Neural progenitor cell (in vitro differentiated cells): ENCODE data around the gene SPTBN5.

Experiments used
- EZH2 ChIP-seq: fragments of 200-600 bp; sonication (generic); IDR thresholded peaks from 2 replicates; pipeline ENCODE4 v1.6.1; 2017; ENCODE audit warnings: antibody characterized with exemption, mild to moderate bottlenecking, moderate library complexity
- TF ChIP-seq, protein P1 (sequence below): fragments of 200-600 bp; sonication (generic); IDR thresholded peaks from 2 replicates; pipeline ENCODE4 v1.5.1; 2017; ENCODE audit warnings: antibody characterized with exemption, mild to moderate bottlenecking

- TF ChIP-seq, protein P1, sequence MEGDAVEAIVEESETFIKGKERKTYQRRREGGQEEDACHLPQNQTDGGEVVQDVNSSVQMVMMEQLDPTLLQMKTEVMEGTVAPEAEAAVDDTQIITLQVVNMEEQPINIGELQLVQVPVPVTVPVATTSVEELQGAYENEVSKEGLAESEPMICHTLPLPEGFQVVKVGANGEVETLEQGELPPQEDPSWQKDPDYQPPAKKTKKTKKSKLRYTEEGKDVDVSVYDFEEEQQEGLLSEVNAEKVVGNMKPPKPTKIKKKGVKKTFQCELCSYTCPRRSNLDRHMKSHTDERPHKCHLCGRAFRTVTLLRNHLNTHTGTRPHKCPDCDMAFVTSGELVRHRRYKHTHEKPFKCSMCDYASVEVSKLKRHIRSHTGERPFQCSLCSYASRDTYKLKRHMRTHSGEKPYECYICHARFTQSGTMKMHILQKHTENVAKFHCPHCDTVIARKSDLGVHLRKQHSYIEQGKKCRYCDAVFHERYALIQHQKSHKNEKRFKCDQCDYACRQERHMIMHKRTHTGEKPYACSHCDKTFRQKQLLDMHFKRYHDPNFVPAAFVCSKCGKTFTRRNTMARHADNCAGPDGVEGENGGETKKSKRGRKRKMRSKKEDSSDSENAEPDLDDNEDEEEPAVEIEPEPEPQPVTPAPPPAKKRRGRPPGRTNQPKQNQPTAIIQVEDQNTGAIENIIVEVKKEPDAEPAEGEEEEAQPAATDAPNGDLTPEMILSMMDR: no peak
- no peak for TF ChIP-seq EZH2
These were observed 55.4 kb downstream of the SPTBN5 start, which contains the start of gene PLA2G4B for GRCh38 chr15:41838400-41838897.
